Activated CD4-positive, alpha-beta T cell treated with anti-CD3 and anti-CD28 coated beads for 48 hours (primary cell): ENCODE data around the gene GRB2.
A peak's percentile ranks its signal among the peaks of the same experiment; 100 is the strongest.
"Not testable (repeated sequence)": the region's sequence is repeated elsewhere in the genome, so short reads cannot be mapped to it uniquely, and the experiment has no call there.

ENCODE experiments used
- DNase-seq: peaks from one replicate; pipeline ENCODE4 v3.0.0-alpha.2; 2020

Gene GRB2

DNA sequence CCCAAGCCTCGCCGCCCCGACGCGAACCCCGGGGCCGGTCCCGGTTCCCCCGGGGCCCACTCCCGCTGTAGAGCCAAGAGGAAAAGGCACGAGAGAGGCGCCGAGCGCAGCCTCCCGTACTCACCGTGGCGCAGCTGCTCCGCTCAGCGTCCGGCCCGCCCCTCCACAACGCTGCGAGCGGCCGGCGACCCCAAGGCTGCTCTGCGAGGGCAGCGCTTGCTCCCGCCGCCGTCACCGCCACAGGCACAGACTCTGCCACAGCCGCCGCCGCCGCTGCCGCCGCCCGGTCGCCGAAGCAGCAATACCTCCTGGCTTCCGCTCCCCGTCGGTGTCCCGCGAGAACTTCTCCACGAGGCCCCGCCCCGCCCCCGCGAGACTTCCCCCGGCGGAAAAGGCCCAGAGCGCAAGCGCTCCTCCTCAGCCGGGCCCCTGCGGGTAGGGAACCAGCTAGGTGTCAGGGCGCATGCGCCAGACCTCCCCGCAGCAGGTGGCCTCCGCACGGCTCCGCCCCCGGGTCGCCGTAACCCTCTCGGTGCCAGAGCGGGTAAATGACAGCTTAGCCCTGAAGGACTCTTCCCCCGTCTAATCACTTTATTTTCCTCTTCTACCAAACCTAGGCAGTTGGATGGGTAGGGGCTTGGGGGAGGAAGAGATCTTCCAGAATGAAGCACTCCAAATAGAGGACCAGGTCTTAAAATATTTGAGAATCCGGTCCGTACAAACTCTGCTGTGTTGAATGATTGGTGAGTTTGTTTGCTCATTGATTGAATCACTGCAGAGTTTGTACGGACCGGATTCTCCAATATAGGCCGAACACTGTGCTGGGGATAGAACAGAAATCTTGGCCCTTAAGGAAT lies at the start of gene GRB2:
Gene GRB2 (minus strand): TSS at position 314 of the 857 bp plus-strand sequence. CDS start 12,050 bp downstream, outside the sequence.
- DNase-seq, result peak; percentile 100

DNA sequence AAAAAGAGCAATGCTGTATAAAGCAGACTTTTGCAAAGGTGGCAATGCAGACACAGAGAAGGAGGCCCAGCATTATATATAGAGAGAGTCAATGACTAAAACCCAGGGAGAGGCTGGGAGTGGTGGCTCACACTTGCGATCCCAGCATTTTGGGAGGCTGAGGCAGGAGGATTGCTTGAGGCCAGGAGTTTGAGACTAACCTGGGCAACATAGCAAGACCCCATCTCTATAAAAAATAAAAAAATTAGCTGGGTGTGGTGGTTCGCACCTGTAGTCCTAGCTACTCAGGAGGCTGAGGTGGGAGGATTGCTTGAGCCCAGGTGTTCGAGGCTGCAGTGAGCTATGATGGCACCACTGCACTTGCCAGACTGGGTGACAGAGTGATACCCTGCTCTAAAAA lies 49.2 kb upstream of the GRB2 start:
- DNase-seq, result not testable (repeated sequence)

DNA sequence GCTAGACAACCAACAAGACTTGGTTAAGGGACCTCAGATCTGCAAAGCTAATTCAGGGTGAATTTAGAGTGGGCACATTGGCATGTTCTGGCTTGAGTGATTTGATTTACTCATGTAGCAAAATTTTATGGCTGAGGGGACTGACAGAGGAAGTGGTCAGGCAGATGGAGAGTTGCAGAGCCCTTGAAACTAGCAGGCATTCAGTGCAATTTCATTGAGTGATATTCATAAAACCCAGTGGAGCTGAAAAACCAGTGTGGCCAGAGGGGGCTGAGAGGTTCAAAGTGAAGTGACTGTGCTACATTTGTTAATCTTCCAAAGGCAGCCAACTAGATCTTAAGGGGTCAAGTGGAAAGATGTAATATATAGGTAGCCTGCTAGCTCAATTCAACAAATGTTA lies 48.7 kb upstream of the GRB2 start:
- DNase-seq, result no peak

DNA sequence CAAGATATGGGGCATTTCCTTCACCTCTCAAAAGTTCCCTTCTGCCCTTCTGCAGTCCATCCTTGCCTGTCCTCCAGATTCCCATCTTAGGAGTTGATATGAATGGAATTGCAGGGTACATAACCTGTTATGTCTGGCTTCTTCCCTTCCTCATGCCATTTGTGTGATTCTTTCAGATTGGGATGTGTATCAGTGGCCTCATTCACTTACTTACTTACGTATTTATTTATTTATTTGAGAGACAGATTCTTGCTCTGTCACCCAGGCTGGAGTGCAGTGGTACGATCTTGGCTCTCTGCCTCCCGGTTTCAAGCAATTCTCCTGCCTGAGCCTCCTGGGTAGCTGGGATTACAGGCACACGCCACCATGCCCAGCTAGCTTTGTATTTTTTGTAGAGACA lies 44.8 kb upstream of the GRB2 start:
- no peak for DNase-seq

DNA sequence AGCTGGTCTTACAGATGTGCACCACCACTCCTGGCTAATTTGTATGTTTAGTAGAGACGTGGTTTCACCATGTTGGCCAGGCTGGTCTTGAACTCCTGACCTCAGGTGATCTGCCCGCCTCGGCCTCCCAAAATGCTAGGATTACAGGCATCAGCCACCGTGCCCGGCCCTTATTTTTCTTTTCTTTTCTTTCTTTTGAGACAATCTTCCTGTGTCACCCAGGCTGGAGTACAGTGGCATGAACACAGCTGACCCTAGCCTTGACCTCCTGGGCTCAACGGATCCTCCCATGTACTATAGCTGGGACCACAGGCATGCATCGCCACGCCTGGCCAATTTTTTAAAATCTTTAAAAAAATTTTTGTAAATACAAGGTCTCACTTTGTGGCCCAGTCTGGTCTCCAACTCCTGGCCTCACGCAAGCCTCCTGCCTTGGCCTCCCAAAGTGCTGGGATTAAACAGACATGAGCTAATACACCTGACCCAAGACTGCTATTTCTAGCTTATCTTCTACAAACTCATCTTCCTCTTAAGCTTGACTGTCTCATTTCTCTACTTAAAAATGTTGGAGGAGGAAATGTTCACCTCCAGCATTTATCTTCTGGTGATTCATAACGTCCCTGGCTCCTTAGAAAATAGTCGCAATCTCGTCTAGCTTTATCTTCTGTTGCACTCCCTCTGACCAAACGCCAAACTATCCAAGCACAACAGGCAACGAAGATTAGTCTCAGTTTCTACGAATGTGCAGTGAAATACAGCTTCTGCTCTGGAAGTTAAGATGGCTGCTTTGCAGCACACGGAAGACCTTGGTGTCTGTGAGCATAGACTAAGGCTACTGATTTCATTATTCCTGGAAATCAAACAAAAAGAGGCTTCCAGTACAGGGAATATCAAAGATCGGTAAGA lies 42.7 kb upstream of the GRB2 start:
- DNase-seq, result no peak

DNA sequence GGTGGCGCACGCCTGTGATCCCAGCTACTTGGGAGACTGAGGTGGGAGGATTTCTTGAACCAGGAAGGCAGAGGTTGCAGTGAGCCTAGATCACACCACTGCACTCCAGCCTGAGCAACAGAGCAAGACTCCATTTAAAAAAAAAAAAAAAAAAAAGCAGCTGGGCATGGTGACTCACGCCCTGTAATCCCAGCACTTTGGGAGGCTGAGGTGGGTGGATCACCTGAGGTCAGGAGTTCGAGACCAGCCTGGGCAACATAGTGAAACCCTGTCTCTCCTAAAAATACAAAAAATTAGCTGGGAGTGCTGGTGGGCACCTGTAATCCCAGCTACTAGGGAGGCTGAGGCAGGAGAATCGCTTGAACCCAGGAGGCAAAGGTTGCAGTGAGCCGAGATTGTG lies 40.4 kb upstream of the GRB2 start:
- not testable (repeated sequence) for DNase-seq

DNA sequence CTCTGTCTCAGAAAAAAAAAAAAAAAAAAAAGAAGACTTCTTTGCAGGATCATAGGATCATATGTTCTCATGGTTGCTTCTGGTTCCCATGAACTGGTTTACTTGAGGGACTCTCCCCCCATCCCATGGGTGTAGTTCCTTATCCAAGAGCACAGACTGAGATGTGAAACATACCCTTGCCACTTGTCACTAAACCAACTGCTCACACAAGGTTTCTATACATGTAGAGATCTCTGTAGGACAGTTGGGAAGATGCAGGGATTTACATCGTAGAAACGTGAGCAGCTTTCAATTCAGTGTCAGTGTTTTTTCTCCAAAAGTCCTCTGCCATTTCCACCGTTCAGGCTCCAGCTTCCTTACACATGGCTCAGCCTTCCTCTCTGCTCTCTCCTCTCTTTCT lies 39.8 kb upstream of the GRB2 start:
- no peak for DNase-seq

DNA sequence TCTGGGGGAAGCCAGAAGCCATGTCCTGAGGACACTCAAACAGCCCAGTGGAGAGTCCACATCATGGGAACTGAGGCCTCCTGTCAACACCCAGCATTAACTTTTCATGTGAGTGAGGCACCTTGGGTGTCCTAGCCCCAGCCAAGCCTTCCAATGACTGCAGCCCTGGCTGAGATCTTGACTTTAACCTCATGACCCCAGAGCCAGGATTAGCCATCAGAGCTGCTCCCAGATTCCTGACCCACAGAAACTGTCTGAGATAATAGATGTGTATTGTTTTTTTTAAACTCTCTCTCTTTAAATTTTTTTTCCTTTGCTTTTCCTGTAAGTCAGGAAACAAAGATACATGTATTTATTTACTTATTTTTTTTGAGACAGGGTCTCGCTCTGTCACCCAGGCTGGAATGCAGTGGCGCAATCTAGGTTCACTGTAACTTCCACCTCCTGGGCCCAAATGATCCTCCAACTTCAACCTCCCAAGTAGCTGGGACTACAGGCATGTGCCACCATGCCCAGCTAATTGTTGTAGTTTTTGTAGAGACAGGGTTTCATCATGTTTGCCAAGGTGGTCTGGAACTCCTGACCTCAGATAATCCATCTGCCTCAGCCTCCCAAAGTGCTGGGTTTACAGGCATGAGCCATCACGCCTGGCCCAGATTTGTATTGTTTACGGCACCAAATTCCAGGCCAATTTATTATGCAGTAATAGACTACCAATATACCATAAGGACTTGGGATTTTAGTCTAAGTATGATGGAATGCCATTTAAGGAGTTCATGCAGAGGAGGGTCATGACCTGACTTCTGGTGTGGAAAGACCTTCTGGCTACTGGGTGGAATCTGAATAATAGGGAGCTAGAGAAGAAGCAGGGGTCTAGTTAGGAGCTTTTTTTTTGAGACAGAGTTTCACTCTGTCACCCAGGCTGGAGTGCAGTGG lies 37.0 kb upstream of the GRB2 start:
- DNase-seq, result no peak

DNA sequence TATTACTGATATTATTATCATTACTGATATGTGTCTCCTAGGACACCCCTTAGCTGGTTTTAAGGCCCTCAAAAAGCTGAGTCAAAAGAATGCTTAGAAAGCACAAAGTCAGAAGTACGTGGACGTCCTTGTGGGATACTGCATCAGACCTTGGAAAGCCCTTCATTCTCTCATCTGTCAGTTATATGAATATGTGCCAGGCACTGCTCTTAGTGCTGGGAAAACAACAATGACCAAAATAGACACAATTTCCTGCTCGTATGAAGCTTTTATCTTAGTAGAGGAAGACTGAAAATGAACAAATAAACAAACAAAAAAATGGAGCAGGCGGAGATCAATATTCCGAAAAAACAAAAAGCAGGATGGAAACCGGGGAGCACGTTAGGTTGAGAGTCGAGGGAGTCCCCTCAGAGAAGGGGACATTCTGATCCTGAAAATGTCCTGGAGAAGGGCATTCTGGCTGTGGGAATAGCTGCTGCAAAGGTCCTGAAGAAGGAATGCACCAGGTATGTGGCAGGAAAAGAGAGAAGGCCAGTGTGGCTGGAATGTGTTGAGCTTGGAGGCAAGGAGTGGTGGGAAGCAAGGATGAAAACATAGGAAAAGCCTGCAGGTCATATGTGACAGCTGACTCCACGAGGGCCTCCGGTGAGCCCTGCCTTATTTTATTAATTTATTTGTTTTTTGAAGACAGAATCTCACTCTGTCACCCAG lies 35.4 kb upstream of the GRB2 start:
- DNase-seq, result no peak

DNA sequence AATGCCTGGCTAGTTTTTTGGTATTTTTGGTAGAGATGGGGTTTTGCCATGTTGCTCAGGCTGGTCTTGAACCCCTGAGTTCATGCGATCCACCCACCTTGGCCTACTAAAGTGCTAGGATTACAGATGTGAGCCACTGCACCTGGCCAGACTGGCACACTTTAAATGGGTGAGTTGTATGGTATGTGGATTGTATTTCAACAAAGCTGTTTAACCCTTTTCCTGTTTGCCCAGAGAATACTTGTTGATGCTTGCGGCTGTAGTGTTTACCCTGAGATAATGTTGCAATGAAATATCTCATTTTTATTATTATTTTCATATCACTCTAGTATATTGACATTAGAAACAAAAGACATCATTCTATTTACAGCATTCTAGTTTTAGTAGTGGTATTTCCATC lies 33.8 kb upstream of the GRB2 start:
- no peak for DNase-seq

DNA sequence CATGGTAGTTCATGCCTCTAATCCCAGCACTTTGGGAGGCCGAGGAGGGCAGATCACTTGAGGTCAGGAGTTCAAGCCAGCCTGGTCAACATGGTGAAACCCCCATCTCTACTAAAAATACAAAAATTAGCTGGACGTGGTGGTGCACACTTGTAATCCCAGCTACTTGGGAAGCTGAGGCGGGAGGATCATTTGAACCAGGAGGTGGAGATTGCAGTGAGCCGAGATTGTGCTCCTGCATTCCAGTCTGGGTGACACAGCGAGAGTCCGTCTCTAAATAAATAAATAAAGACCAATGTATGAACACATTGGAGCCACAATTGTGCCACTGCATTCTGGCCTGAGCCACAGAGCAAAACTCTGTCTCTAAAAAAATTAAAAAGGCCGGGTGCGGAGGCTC lies 31.9 kb upstream of the GRB2 start:
- DNase-seq, result not testable (repeated sequence)

DNA sequence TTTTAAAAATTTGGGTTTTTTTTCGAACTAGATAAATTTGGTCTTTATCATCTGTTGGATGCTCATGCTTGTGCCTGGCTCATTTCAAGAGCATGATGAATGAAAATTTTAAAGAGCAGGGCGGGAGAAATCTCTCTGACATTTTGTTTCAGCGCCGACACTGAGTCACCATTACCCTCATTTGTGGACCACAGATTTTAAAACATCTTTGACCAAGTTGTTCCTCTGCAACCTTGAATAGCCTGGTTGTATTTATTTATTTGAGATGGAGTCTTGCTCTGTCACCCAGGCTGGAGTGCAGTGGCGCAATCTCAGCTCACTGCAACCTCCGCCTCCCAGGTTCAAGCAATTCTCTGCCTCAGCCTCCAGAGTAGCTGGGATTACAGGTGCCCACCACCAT lies 29.0 kb upstream of the GRB2 start:
- DNase-seq, result not testable (repeated sequence)

DNA sequence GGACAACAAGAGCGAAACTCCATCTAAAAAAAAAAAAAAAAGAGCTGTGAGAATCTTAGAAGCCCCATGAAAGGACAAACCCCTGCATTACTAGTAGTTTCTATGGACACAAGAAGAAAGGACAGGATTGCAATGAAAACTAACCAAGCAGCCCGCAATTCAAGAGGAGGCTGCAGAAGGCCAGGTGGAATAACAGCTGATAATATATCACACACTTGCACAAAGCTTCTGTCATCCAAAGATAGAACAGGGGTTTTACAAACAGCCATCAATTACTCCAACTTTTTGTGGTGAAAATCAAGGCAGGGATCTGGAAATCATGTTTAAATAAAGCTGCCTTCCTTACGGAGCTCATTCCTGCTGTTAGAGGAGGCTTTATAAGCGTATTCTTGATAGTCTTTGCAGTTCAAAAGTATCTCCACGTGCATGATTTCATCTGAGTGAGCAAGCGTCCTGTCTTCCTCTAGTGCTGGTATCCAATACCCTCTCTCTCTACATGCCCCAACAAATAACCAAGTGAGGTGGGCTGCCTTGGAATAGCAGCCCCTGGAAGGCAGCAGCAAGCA lies 27.8 kb upstream of the GRB2 start:
- DNase-seq, result no peak

DNA sequence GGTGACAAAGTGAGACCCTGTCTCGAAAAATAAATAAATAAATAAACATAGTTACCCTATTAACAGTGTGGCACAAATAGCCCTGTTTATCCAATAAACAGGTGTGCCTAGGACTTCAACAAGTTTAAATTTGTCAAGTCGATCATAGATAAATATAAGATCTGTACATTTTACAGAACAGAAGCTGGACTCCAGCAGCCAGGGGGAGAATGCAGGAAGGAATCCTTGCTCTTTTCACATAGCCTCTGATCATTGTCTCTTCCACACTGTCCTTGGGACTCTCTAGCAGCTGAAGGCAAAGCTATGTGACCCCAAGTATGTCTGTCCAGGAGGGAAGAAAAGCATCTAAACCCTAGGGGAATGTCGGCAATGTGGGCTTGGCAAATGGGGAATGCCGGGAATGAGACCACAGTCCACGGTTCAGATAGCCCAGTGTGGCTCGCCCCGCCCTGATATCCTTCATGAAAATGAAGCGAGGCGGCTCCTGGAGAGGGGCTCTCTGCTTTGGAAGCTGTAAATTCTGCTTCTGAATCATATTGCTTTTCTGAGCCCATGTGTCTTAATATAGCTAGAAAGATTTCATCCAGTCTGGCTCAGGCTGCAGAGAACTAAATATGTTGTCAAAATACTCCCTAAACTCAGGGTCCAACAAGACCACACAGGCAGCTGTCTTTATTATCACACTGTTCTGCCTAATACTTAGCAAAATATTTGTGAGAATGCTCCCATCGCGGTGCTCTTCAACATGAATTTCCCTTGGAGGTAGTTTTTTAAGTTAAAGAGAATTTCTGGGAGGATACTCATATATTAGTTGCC lies 24.9 kb upstream of the GRB2 start:
- no peak for DNase-seq

DNA sequence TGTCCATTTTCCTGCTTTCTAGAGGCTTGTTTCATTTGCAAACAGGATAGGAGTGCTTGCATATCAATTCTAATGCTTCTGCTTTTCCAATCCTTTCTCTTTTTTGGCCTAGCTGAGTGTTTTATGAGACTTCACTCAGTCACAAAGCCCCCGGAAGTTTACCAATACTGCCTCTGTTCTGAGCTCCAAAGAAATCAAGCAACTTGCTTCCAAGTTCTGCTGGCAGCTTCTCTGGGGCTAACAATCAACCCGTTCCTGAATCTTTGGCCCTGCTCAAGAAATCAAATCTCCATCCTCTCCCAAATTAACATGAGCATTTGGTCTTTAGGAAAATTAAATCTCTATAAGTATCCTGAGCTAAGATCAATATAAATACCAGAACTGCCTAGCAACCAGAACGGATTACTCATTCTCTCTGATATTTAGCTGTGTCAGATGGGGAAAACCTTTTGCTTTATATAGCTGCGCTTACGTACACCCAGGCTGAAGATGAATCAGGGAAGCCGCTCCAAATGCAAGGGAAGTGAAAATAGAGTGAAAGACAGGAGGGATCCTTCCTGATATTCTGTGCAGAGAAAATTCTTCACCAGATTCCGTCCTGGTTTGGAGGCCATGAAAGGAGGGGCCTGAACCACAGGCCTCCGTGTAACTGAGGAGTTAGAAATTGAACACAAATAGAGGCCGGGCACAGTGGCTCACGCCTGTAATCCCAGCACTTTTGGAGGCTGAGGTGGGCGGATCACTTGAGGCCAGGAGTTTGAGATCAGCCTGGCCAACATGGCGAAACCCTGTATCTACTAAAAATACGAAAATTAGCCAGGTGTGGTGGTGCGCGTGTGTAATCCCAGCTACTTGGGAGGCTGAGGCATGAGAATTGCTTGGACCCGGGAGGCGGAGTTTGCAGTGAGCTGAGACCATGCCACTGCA lies 23.3 kb upstream of the GRB2 start:
- no peak for DNase-seq

DNA sequence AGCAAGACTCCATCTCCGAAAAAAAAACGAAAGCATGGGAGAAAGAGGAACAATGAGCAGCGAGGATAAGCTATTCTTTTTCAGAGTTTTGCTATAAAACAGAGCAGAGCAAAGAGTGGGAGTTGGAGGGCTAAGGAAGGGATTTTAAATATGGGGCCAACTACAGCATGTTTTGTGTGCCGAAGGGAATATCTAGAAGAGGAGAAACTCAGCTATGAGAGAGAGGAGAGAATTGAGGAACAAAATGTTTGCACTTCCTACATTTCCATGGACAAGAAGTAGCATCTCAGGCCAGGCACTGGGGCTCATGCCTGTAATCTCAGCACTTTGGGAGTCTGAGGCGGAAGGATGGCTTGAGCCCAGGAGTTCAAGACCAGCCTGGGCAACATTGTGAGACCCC lies 13.1 kb upstream of the GRB2 start:
- DNase-seq, result no peak

DNA sequence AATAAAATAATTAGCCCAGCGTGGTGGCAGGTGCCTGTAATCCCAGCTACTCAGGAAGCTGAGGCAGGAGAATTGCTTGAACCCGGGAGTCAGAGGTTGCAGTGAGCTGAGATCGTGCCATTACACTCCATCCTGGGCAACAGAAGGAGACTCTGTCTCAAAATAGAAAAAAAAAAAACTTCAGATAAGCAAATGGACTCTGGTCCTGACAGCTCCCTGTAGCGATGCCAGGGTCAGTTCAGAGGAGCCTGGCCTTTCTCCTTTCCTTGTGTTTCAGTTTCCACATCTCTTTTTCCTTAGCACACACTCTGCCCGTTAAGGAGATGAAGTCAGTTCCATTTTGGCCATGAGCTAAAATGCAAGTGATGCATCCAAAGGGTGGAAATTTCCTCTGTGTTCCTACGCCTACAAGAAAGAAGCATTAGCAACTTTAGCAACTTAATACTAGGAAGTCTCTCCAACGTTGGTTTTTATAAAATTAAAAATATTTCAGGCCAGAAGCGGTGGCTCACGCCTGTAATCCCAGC lies 11.6 kb upstream of the GRB2 start:
- DNase-seq, result no peak

DNA sequence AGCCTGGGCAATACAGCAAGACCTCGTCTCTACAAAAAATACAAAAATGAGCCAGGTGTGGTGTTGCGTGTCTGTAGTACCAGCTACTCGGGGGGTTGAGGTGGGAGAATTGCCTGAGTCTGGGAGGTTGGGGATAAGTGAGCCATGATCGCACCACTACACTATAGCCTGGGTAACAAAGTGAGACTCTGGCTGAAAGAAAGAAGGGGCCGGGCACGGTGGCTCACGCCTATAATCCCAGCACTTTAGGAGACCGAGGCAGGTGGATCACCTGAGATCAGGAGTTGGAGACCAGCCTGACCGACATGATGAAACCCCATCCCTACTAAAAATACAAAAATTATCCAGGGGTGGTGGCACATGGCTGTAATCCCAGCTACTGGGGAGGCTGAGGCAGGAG lies 10.5 kb upstream of the GRB2 start:
- no peak for DNase-seq

DNA sequence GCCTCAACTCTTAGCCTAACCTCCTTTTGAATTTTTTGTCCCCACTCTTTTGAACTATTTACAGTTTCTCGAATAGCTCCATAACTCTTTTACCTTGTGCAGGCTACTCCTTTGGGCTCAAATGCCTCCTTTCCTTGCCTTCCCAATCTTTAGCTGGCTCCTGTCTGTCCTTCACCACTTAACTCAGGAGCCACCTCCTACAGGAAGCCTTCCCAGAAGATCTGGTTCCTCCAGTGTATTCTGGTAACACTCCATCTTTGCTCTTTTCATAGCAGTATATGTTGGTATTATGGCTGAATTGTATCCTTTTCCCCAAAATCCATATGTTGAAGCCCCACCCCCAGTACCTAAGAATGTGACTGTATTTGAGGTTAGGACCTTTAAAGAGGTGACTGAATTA lies 9.0 kb upstream of the GRB2 start:
- no peak for DNase-seq
